Right atrium auricular region (tissue), 2 donors: ENCODE data around the gene MAPK10. TPM values are rescaled to one million over a fixed set of nuclear protein-coding genes. Genes with fewer than 3 reads are reported as not detected.

Source experiments
- DNase-seq: peaks from one replicate; pipeline ENCODE4 v3.0.0-alpha.2; 2019; ENCODE audit warnings: low spot score
- H3K27ac ChIP-seq, 2 donors: fragments of 200-600 bp; sonication (generic); 1 replicate in 1 of 2; 2 replicates in 1 of 2; pipeline ENCODE4 v1.5.1; 2016 to 2019
- H3K27me3 ChIP-seq, 2 donors: fragments of 200-600 bp; sonication (generic); one replicate each; pipeline versions ENCODE4 v1.5.1 to v1.6.0; 2017 to 2019
- H3K36me3 ChIP-seq: fragments of 200-600 bp; sonication (generic); one replicate; pipeline ENCODE4 v1.5.1; 2016
- H3K4me1 ChIP-seq, 2 donors: fragments of 200-600 bp; sonication (generic); one replicate each; pipeline versions ENCODE4 v1.5.1 to v1.6.0; 2017 to 2019
- H3K4me3 ChIP-seq, 2 donors: fragments of 200-600 bp; sonication (generic); 1 replicate in 1 of 2; 2 replicates in 1 of 2; pipeline ENCODE4 v1.5.1; 2017 to 2019; ENCODE audit warnings: mild to moderate bottlenecking in 1 of 2, moderate library complexity in 1 of 2
- H3K9me3 ChIP-seq, 2 donors: fragments of 200-600 bp; sonication (generic); one replicate each; pipeline ENCODE4 v1.5.1; 2019
- CTCF ChIP-seq, 2 donors: fragments of 200-600 bp; sonication (generic); IDR thresholded peaks; one replicate each; pipeline ENCODE4 v1.5.1; 2019; ENCODE audit warnings: antibody characterized with exemption in 2 of 2
- total RNA-seq, 2 donors: library from RNA; depleted of rRNA; stranded (reverse); fragments of >200 nt; gene quantifications; one replicate each; pipeline ENCODE4 v1.1.0, GENCODE V29; 2016

The MAPK10 gene
- total RNA-seq, 2 donors from 2014 or later = 2.6 to 3.1 TPM

DNA sequence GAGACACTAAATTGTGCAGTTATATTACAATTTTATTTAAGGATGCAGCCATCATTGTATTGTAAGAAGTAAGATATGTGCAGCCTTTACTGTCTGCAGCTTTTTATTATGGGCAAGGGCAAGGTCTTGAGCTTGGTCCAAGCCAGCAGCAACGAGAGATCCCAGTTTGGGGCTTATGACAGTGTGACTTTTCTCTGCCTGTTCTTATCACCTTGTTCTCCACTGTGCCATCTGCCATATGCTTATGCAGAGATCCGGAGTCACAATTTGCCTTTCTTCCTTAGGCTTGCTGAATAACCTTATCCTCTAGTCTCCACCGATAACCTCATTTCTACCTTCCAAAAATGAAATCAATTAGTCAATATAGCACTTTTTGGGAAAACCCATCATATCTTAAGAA lies 30.4 kb downstream of the MAPK10 start:
- no peaks in the 10 kb centered on the region for H3K4me1 ChIP-seq
- DNase-seq = no peak
- no peaks in the 10 kb centered on the region for H3K27me3 ChIP-seq
- no peaks in the 10 kb centered on the region for H3K9me3 ChIP-seq
- TF ChIP-seq CTCF (IDR thresholded peaks at IDR 0.05) = no peak
- H3K36me3 ChIP-seq = no peaks in the 10 kb centered on the region
- H3K27ac ChIP-seq = no peak overlapping the region
- no peak overlapping the region for H3K4me3 ChIP-seq

GRCh38 chr4:86326400-86326799 lies 33.5 kb downstream of the MAPK10 start:
- no peak for TF ChIP-seq CTCF (IDR thresholded peaks at IDR 0.05)
- no peaks in the 10 kb centered on the region for H3K27me3 ChIP-seq

DNA sequence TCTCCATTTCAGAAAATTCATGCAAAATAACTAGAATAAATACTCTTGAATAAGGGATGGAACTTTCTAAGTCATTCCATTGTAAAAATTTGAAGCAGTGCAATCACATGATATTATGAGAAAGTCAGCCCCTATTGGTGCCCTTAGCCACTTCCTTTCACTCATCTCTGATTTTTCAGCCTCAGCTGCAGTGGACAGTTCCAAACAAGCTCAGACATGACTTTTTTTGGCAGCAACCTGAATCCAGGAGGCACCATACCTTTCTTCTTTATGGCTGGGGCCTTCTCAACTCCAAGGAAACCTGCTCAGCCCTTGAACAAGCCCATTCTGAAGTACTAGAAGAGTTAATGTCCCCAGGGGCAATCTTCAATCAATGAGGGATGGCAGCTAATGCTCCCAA lies 40.5 kb downstream of the MAPK10 start:
- Histone ChIP-seq H3K9me3 (no peaks in the 10 kb centered on the region), H3K36me3 (no peaks in the 10 kb centered on the region), H3K4me1 (no peaks in the 10 kb centered on the region), H3K27ac (no peak overlapping the region), H3K27me3 (no peaks in the 10 kb centered on the region), H3K4me3 (no peak overlapping the region)
- TF ChIP-seq CTCF (IDR thresholded peaks at IDR 0.05) = no peak
- no peak for DNase-seq

More at GRCh38 chr4:86326400-86326799, 33.5 kb downstream of the MAPK10 start:
- Histone ChIP-seq H3K4me1 (no peaks in the 10 kb centered on the region), H3K9me3 (no peaks in the 10 kb centered on the region), H3K27ac (no peak overlapping the region), H3K4me3 (no peak overlapping the region), H3K36me3 (no peaks in the 10 kb centered on the region)
- no peak for DNase-seq

DNA sequence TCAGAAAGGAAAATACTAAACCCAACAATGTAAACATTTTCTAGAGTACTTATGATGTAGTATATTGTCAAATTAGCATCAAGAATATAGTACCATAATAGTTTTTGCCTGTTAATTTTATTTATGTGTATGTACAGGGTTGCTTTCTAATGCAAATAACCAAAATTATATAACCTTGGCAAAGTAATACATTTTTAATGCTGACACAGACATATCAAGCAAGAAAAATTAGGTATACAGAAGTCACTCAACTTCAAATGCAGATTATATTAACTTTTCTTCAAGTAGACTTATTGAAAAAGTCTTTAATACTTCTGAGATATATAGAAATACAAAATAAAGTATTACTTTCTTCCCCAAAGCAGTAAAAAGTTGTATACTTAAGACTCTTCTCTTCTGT lies 44.3 kb downstream of the MAPK10 start:
- Histone ChIP-seq H3K27me3 (no peaks in the 10 kb centered on the region), H3K27ac (no peak overlapping the region), H3K4me3 (no peak overlapping the region), H3K9me3 (no peaks in the 10 kb centered on the region), H3K4me1 (no peaks in the 10 kb centered on the region), H3K36me3 (no peaks in the 10 kb centered on the region)
- no peak for DNase-seq
- no peak for TF ChIP-seq CTCF (IDR thresholded peaks at IDR 0.05)

- no peaks in the 10 kb centered on the region for H3K36me3 ChIP-seq
- H3K4me3 ChIP-seq = no peak overlapping the region
- no peak for TF ChIP-seq CTCF (IDR thresholded peaks at IDR 0.05)
- H3K27me3 ChIP-seq = no peaks in the 10 kb centered on the region
- no peaks in the 10 kb centered on the region for H3K9me3 ChIP-seq
- no peaks in the 10 kb centered on the region for H3K4me1 ChIP-seq
- H3K27ac ChIP-seq = no peak overlapping the region
- DNase-seq = no peak
Measured at GRCh38 chr4:86313656-86314055, 46.2 kb downstream of the MAPK10 start.

DNA sequence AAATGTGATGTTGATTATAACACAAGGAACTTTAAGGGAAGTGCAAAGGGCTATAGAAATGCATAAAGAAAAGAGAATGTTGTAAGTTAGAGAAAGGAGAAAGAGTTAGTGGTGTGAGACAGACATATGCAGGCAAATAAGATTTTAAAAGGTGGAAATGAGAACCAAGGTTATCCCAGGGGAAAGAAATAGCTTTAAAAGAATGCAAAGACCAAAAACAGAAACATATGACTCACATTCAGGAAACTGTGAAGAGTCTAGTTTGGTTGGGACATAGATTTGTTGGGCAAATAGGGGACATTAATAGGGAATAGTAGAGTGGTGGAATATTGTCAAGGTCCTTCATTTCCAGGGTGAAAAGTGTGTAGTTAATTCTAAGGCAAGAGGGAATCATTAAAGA lies 52.4 kb downstream of the MAPK10 start:
- Histone ChIP-seq H3K27me3 (no peaks in the 10 kb centered on the region), H3K4me1 (no peaks in the 10 kb centered on the region), H3K36me3 (no peaks in the 10 kb centered on the region), H3K27ac (no peak overlapping the region), H3K4me3 (no peak overlapping the region), H3K9me3 (no peaks in the 10 kb centered on the region)
- no peak for DNase-seq
- TF ChIP-seq CTCF (IDR thresholded peaks at IDR 0.05) = no peak
